Measurements from ENCODE around the gene AP4B1.

Gene AP4B1

DNA sequence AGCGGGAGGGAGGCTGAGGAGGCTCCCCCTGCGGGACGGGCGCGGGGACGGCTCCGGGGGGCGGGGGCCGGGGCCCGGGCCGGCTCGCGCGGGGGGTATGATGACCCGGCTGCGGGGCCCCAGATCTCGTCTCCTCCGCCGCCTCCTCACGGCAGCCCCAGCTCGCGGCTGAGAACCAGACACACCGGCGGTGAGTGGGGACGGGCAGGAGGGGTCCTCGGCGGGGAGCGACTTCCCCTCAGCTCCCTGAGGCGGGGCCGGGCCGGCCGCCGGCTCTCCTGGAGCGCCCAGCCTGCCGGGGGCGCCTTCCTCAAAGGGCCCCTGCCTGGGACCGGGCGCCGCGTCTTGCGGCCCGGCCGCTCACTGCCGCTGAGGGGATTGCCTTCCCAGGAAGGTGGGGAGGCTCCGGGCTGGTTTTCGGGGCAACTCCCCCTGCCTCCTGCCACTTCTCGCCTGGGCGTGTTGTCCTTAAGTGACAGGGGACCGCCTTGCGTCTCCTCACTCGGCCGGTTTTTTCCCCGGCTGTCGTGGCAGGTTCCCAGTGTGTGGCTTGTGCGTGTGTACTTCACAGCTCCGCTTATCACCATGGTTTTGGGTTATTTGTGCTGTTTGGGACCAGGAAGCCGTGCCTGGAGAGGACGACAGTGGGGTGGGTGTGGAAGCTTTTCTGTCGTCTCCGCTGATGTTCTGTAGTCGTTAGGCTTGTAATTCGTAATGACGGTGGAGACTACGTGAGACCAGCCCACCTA, 25.3 kb upstream of the AP4B1 start:
- peak; percentile 78 for DNase-seq

DNA sequence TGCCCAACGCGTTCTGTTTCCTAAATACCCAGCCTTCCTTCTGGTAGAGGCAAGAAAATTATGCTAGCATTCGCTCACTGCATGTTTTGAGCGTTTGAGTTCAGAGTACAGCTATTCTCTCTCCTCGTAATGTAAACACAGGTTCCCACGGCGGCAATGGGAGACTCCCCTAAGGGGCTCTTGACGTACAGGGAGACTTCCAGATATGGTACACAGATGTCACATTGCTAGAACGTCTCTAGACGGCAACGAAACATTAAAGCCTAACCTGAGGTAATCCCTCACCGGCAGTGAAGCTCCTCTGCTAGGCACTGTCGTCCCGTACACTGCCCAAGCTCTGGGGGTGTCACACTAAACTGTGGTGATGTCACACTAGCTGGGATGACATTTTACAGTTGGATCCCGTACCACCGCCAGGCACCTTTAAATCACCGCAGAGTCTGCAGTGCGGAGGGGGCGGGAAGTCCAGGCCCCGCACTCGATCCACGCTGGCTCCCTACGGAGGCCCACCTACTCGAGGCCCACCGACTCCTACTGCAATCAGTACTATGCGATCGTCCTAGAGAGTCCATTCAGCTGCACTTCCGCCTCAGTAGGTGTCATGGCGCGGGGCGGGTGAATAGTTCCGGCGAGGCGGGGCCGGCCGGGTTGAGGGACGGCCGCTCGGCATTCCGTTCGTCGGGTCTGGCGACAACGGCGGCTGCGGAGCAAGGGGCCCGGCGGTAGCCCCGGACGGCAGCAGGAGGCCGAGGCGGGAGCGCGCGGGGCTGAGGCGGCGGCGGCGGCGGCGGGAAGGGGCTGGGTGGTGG, 24.5 kb upstream of the AP4B1 start, which contains the start of gene HIPK1:
HIPK1 (plus strand) TSS at position 384 of the 809 bp plus-strand sequence.
- DNase-seq = peak; percentile 94

DNA sequence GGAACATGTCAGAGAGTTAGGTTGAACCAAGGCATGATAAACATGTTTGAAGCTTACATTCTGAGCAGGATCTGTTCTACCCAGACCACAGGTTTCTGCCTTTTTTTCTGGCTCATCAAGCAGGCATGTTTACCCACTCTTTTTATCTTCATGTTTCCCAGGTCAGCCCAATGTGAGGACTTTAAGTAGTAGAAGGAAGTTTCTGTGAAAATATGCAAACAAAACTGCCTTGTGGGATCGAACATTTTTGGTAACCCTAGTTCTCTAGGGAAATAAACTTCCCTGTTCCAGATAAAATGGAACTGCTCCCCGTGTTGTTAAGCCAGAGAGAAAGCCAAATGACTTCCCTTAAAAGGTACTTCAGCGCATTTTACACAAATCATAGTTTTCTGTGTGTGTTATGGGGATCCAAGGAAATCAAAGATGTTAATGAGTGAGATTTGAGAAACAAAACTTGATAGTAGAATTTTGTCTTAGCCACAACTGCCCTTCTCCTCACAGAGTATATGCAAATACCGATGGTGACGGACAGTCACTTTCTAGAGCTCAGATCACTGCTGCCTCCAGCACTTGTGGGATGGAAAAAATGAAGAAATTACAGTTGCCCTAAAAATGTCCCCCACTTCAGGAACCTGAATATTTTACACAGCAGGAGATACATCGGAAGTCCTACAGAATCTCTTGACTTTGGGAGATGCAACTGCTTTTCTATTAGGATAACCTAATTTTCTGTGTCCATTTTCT, 23.8 kb upstream of the AP4B1 start:
- DNase-seq = no peak

DNA sequence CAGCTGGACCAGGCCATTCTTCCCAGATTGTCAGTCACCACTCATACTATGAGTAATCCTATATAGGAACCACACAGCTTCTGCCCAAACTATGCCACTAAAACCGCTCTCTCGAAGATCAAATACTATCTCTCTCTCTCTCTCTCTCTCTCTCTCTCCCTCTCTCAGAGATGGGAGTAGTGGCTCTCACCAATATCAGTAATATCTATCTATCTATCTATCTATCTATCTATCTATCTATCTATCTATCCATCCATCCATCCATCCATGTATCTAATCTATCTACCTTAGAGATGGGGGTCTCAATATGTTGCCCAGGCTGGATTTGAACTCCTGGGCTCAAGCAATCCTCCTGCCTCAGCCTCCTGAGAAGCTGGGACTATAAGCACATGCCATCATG, 19.9 kb upstream of the AP4B1 start:
- DNase-seq = no peak

DNA sequence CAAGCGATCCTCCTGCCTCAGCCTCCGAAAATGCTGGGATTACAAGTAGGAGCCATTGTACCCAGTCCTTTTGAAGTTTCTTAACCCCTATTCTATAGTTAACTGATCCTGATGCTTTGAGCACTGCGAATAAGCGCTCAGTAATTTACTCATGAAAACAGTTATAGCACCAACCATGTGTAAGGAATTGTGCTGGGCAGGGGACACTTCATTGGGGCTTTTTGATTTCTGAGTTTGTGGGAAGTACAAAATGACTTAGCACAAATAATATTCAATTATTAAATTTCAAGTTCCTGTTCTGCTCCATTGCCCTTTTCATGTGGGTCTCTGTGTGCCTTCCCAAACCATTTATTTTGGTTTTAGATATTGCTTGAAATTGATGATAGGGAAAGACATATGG, 18.4 kb upstream of the AP4B1 start:
- no peak for DNase-seq

DNA sequence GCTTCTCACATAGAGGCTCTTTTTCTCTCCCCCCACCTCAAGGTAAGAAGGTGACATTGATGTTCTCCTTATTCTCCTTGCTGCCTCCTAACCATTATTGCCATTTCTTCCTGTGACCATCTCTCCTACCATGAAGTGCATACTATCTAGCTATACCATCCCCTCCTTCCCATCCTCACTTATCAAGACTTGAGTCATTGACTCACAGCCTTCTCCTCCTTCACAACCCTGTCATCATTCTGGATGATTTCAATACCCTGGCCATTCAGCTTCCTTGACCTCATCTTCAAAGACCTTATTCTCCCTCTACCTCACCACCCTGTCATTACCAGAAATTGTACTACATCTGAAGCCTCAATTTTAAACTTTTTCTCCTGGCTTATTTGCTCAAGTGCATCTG, 13.6 kb upstream of the AP4B1 start:
- no peak for DNase-seq

DNA sequence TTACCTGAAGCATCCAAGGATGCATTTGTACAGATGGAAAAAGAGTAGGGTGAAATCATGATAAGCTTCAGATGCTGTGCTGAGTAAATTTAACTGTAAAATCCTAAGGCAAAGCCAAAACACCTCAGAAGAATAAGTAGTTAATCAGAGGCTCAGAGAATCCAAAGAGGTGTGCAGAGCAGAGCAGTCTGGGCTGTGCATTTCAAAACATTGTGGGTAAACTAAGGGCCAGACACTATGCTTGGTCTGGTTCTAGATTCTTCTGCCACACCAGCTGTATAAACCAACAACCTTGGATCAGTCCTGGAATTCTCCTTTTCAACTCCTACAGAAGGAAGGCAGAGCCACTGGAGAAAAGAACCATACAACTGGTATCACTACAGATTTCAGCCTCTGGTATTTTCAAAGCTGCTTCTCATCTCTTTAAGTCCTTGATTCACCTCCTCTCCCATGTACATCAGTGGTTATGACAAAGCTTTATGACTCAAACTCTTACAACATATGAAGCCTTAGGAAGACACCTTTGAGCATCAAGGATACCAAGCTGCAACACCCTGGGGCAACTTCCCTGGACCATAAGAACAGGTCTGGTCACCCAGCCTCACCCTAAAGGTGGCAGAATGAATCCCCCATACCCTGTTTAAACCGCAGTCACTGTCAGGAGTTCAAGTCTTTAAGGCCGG, 12.9 kb upstream of the AP4B1 start:
- DNase-seq = no peak

DNA sequence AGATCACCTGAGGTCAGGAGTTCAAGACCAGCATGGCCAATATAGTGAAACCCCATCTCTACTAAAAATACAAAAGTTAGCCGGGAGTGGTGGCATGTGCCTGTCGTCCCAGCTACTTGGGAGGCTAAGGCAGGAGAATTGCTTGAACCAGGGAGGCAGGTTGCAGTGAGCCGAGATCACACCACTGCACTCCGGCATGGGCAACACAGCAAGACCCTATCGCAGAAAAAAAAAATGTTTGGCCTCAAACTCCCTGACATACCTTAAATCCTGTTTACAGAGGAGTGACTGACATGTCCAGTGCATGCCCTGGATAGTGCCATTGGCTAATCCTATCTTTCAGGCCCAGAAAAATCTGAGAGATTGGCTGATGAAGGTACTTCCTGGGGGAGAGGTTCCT, 12.4 kb upstream of the AP4B1 start:
- no peak for DNase-seq

DNA sequence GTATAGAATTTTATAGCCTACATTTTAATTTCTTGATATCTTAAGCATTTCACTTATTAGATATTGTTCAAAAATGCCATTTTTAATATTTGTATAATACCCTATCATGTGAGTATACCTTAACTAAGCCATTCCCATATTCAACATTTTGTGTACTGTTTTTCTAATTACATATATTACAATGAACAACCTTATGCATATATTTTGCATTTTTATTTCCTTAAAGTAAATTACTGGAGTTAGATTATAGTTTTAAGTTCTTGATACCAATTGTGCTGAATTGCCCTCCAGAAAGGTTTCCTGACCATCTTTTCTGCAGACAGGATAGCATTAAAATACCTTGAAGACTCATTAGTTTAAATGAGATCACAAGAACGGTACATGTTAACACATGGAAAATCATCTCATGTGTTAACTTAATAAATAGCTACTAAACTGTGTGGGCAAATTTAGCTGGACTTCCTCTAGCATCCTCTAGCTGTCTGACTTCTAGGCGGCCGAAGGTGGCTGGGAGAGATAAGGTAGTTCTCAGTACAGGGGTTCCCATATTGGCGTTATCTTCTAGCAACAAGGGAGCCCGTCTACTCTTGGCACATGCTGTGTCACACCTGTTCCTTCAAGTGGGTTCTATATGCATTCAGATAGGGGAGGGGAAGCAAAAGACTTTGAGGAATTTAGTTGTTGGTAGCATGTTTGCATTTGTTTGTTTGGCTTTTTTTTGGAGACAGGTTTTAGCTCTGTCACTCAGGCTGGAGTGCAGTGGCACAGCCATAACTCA, 9.5 kb upstream of the AP4B1 start:
- no peak for DNase-seq

DNA sequence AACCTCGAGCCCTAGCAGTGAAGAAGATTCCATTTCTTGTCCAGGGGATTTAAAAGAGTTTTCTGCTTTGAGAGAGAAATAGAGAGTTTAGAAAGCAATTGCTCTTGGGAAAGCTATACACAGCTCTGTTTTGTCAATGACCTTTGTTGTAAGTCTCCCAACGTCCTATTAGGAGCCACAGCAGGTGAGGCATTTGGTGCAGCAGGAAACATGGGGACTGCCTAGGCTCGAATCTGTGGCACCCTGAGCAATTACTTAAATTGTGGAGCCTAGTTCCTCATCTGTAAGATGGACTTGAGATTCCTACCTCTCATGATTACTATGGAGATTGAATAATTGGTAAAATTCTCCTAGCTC, 8.7 kb upstream of the AP4B1 start:
- DNase-seq = no peak

DNA sequence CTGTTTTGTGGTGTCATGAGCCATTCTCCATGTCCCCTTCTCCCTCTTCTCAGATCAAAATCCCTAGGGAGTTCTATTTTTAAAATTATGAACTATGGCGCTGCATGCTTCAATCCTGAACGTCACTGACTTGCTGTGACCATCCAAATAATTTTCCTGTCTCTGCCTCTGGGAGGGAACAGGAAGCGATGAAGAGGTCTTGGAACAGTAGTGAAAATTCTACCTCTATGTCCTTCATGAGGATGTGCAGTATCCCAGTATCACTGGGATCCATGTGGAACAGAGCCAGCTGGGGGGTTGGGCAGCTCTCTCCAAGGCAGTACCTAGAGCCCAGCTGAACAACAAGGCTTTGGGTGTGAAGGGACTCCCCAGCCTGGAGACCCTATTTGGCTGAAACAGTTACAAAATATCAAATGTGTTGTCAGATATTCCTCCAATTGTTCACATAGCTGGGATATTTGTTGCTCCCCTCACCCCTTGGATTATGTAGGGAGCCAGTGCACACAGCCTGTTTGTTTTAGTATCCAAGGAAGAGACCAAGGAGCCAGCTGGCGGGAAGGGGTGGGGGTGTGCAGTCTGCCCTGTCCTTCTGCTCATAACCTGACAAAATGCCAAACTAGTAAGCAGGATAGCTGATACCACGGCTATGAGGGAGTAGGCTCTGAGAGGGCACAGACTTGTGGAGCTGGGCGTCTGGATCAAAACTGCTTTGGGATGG, 8.2 kb upstream of the AP4B1 start:
- no peak for DNase-seq

DNA sequence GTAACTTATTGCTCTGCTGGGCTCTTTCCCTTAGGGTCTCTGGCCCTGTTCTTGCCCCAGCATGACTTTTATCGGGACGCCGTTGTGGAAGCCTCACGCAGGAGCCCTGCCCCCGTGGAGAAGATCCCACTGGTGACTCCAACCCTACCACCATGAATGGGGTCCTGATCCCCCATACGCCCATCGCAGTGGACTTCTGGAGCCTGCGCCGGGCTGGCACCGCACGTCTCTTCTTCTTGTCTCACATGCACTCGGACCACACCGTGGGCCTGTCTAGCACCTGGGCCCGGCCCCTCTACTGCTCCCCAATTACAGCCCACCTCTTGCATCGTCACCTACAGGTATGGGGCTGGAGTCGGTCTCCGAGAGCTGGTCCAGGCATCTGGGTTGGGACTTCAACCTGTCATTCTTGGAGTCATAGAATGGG, 849 bp upstream of the AP4B1 start:
- no peak for DNase-seq

DNA sequence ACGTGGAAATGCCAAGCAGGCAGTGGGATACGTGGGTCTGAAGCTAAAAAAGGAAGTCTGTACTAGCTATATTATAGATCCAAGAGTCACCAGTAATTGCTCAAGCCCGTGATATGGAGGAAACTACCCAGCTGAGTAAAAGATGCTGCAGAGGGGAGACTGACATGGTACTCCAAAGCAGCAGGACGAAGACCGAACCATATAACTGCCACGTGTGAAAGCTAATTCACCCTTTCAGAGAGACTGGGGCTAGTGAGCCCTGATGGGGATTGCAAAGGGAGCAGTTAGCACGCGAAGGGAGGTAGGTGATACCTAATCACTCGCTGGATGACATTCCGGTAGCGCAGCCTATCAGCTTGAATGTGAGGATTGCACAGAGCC, 316 bp downstream of the AP4B1 start:
- no peak for DNase-seq

DNA sequence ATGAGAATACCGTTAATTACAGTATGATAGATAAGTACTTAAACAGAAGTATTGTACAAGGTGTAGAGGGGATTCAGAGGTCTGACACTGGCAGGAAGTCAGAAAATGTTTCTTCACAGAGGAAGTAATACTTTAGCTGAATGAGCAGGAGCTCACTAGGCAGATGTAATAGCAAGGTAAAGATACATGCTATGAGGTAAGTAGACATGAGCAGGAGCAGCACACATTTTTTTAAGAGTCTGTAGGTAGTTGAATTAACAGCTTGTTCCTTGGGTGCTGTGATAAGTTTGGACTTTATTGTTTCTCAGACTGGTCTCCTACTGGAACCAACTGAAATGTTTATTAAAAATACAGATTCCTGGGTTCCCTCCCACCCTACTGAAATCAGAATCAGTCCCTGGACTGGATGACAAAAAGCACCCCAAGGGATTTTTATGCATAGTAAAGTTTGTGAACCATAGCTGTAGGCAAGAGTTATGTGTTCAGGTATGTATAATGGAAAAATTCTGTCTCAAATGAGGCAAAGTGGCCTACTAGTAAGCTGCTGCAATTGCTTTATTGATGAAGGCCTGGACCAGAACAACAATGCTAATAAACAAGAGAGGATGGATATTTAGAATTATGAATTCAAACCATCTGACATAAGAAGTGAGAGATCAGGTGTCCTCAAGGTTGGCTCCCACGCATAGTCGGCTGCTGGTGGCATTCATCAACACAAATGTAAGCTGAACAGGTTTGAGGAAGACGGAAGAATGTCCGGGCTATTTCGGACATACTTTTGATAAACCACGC, 902 bp downstream of the AP4B1 start:
- DNase-seq = no peak

DNA sequence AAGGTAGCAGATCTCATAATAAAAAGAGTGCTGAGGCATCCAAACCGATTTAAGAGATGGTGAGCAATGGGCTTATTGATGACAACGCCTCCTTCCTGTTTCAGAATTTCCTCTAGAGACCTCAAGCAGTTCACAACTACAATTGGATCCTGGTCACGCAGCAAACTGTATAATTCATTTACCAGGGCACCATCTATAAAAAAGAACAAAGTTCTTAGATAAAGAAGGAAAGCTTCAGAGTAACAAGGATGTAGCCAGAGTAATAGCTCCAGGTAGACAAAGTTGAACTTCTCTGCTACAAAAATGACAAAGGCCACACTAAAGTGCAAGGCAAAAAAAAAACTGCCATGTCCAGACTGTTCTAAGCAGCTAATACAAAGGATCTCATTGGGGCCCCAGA, 3.4 kb downstream of the AP4B1 start:
- DNase-seq = no peak

DNA sequence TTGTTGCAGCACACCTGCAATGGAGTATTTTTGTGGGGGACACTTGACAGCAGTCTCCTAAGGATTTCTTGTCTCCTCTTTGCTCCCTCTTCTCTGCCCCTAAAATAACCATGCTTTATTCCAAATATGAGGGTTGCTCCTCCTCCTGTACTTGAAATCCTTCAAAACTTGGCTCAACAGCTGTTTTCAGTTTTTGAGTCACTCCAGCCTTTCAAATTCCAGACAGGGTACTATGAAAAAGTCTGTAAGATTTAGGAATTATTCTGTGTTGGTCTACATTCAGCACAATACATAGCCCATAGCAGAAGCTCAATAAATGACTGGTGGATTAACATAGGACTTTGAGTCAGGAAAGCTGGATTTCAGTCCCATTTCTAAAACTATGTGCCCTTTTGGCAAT, 5.5 kb downstream of the AP4B1 start:
- DNase-seq = no peak

DNA sequence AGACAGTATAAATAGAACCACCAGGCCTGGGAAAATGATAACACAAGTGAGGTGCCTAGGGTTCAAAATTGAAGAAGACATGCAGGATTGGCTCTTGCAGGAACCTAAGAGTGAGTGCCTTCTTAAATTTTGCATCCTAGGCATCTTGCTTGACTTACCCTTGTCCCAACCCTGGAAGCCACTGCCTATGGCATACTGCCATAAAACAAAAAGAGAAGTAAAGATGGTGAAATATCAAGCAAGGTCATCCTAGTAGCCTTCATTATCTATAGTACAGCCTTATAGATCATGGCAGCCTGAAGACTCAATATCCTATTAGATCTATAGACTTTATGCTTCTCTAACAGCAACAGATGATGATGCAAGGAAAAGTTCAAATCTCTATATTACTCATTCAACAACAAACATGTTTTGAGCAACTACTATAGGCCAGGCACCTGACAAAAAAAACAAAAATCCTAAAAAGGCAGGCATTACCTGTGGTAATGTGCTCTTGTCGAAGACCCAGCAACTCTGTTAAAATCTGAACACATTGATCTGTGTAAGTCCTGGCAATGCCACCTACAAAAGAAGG, 6.3 kb downstream of the AP4B1 start:
- no peak for DNase-seq

DNA sequence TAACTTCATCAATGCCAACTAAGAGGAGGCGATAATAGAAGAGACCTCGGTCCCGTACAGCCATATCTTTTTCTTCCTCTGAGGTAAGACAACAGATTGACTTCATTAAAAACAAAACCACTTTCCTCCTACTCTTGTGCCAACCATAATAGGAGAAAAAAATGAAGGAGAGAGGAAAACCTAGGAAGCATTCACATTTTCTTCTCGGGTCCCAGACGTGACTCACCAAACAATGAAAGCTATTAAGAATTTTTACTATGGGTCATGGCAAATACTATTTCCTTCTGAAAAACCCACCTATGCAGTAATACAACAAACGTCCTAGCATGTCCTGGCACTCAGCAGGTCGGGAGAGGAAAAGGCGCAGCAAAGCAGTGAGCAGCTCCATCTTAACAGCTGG, 8.6 kb downstream of the AP4B1 start:
- DNase-seq = no peak

DNA sequence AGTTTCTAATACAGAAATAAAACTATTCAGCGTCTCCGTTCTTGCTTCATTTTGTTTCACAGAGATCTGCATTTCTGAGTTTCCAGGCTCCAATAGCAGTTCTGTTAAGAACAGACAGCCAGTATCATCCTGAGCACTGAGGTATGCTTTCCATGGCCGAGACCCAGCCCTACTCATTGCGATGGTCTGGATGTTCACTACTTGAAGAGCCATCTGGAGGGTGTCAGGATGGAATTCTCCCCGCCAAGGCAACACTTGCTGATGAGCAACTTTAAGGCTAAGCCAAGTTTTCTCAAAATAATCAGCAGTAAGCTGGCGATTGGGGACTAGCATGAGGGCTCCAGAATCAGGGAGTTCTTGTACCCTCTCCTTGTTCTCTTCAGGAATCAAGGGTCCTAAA, 9.5 kb downstream of the AP4B1 start:
- no peak for DNase-seq

DNA sequence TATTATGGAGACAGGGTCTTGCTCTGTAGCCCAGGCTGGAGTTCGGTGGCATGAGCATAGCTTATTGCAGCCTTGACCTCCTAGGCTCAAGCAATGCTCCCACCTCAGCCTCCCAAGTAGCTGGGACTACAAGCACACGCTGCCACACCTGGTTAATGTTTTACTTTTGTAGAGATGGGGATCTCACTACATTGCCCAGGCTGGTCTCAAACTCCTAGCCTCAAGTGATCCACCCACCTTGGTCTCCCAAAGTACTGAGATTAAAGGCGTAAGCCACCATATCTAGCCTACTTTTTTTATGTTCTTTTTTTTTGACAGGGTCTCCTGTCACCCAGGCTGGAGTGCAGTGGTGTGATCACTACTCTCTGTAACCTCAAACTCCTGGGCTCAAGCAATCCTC, 11.3 kb downstream of the AP4B1 start:
- DNase-seq = no peak

All from activated T-cell treated with anti-CD3 and anti-CD28 coated beads, Interleukin-2, amount 50 U/mL, for 1 hour (primary cell).